Measurements from ENCODE around the gene YAF2. TPM values are rescaled to one million over a fixed set of nuclear protein-coding genes. Genes with fewer than 3 reads are reported as not detected.

YAF2 gene
- total RNA-seq, 1 donor, result 10.5 TPM

Other genes with a start within 250 kb of the YAF2 start
- gene GXYLT1, start 93.4 kb downstream of the YAF2 start, total RNA-seq, result 3.0 TPM
- 11.6 TPM for gene ZCRB1, start 87.8 kb upstream of the YAF2 start, total RNA-seq
- 30.7 TPM for gene PPHLN1, start 87.9 kb upstream of the YAF2 start, total RNA-seq